HCT116 (cell line): Measurements from ENCODE around the gene SIN3A. TPM values are rescaled to one million over a fixed set of nuclear protein-coding genes. Genes with fewer than 3 reads are reported as not detected.
A peak's percentile ranks its signal among the peaks of the same experiment; 100 is the strongest.

Source experiments
- ATAC-seq: fragments of 200-7000 bp; cut with Tn5 transposase; 2 replicates; pipeline ENCODE4 v1.9.1; 2020; ENCODE audit warnings: mild to moderate bottlenecking, moderate library complexity
- BruUV-seq: library from RNA; stranded (reverse); fragments of 400-500 nt; replicated peaks from 2 replicates; lab custom pipeline; 2021; lab: Mats Ljungman, UMichigan
- CTCF ChIA-PET: fragments of 300-600 bp; sonication (Branson Sonifier 250); formaldehyde crosslinking; loops from one replicate; lab custom pipeline; 2021; ENCODE audit warnings: antibody characterized with exemption; lab: Charles Lee
- POLR2A ChIA-PET: fragments of 300-600, 350-600 bp; sonication (Branson Sonifier 250); formaldehyde crosslinking; loops from one replicate; lab custom pipeline; 2021; ENCODE audit warnings: antibody characterized with exemption; lab: Charles Lee
- RAD21 ChIA-PET, 2 experiments: fragments of 300-600 bp; sonication (Branson Sonifier 250); formaldehyde crosslinking; loops; one replicate each; lab custom pipeline; 2023; ENCODE audit warnings: low total read pairs in 2 of 2; ENCODE audit not compliant: uncharacterized antibody in 2 of 2, unreplicated experiment in 2 of 2, low non-redundant PET in 1 of 2; lab: Charles Lee
- DNase-seq: peaks from one replicate; pipeline ENCODE4 v3.0.0-alpha.2; 2010; ENCODE audit warnings: low read depth, low spot score
- H2AFZ ChIP-seq: fragments of 200-600 bp; shearing (Covaris generic), sonication (generic); 2 replicates; pipeline ENCODE4 v1.6.1; 2017; ENCODE audit warnings: low read depth, mixed run types, mixed read lengths, antibody characterized with exemption, low read length; ENCODE audit not compliant: poor library complexity, severe bottlenecking
- H3K27ac ChIP-seq: 2 replicates; pipeline ENCODE4 v1.5.1; 2012; ENCODE audit warnings: low read depth, low read length
- H3K27me3 ChIP-seq: fragments of 200-600 bp; sonication (generic); 2 replicates; pipeline ENCODE4 v1.6.1; 2016; ENCODE audit warnings: mixed run types, low read length, mixed read lengths; ENCODE audit not compliant: insufficient read depth
- H3K36me3 ChIP-seq, 2 experiments: fragments of 200-500 bp in 1 of 2; fragments of 200-600 bp in 1 of 2; sonication (Bioruptor generic) in 1 of 2; sonication (generic) in 1 of 2; 2 replicates each; pipeline versions ENCODE4 v1.5.1 to v1.6.1; 2014 to 2016; ENCODE audit warnings: low read length in 2 of 2, inconsistent platforms in 1 of 2, mixed read lengths in 1 of 2, mixed run types in 1 of 2; ENCODE audit not compliant: insufficient read depth in 2 of 2, control insufficient read depth in 1 of 2
- H3K4me1 ChIP-seq, 2 experiments: fragments of 200-600 bp in 1 of 2; sonication (generic) in 1 of 2; 2 replicates each; pipeline versions ENCODE4 v1.5.1 to v1.6.1; 2012 to 2017; ENCODE audit warnings: low read length in 2 of 2, inconsistent platforms in 1 of 2, mild to moderate bottlenecking in 1 of 2, mixed read lengths in 1 of 2, mixed run types in 1 of 2, moderate library complexity in 1 of 2; ENCODE audit not compliant: insufficient read depth in 2 of 2, control insufficient read depth in 1 of 2
- H3K4me2 ChIP-seq: fragments of 200-600 bp; sonication (generic); 2 replicates; pipeline ENCODE4 v1.6.1; 2017; ENCODE audit warnings: mixed run types, low read length, mixed read lengths
- H3K4me3 ChIP-seq, 2 experiments: fragments of 200-600 bp in 1 of 2; sonication (generic) in 1 of 2; replicated peaks in 1 of 2; 2 replicates each; pipeline ENCODE4 v1.5.1; 2011 to 2016; ENCODE audit warnings: low read length in 2 of 2, control low read depth in 1 of 2, low read depth in 1 of 2, mild to moderate bottlenecking in 1 of 2, mixed read lengths in 1 of 2, mixed run types in 1 of 2
- H3K79me2 ChIP-seq: fragments of 200-600 bp; sonication (generic); 2 replicates; pipeline ENCODE4 v1.6.1; 2017; ENCODE audit warnings: mild to moderate bottlenecking, mixed run types, low read length, moderate library complexity, mixed read lengths; ENCODE audit not compliant: insufficient read depth
- H3K9ac ChIP-seq: fragments of 200-600 bp; sonication (generic); 2 replicates; pipeline ENCODE4 v1.6.1; 2016; ENCODE audit warnings: low read length, mixed read lengths
- H3K9me2 ChIP-seq: fragments of 200-600 bp; sonication (generic), shearing (Covaris generic); 2 replicates; pipeline ENCODE4 v1.6.1; 2017; ENCODE audit warnings: mixed run types, mild to moderate bottlenecking, moderate library complexity; ENCODE audit not compliant: insufficient read depth
- H3K9me3 ChIP-seq, 2 experiments: fragments of 200-500 bp in 1 of 2; fragments of 200-600 bp in 1 of 2; sonication (Bioruptor generic) in 1 of 2; sonication (generic) in 1 of 2; 2 replicates each; pipeline ENCODE4 v1.6.1; 2014 to 2017; ENCODE audit warnings: low read length in 2 of 2, mixed read lengths in 2 of 2, inconsistent platforms in 1 of 2, low read depth in 1 of 2, mild to moderate bottlenecking in 1 of 2, mixed run types in 1 of 2, moderate library complexity in 1 of 2; ENCODE audit not compliant: control insufficient read depth in 1 of 2, insufficient read depth in 1 of 2
- H4K20me1 ChIP-seq: fragments of 200-600 bp; sonication (generic), shearing (Covaris generic); 2 replicates; pipeline ENCODE4 v1.6.1; 2017; ENCODE audit warnings: mixed run types, mild to moderate bottlenecking, moderate library complexity; ENCODE audit not compliant: insufficient read depth
- CEBPB ChIP-seq: IDR thresholded peaks from 2 replicates; pipeline ENCODE4 v1.6.1; 2012; ENCODE audit warnings: low read depth
- ELF1 ChIP-seq: IDR thresholded peaks from 2 replicates; pipeline ENCODE4 v1.6.1; 2012; ENCODE audit warnings: low read depth, borderline replicate concordance
- EZH2 ChIP-seq: fragments of 200-600 bp; sonication (generic); IDR thresholded peaks from 2 replicates; pipeline ENCODE4 v1.6.1; 2017; ENCODE audit warnings: antibody characterized with exemption, mixed run types
- JUND ChIP-seq: IDR thresholded peaks from 2 replicates; pipeline ENCODE4 v1.6.1; 2012
- POLR2AphosphoS5 ChIP-seq: IDR thresholded peaks from 2 replicates; pipeline ENCODE4 v1.6.1; 2011; ENCODE audit warnings: mild to moderate bottlenecking, low read depth, low read length, moderate library complexity
- SIN3A ChIP-seq: IDR thresholded peaks from 2 replicates; pipeline ENCODE4 v1.6.1; 2012; ENCODE audit warnings: low read depth
- TCF7L2 ChIP-seq: IDR thresholded peaks from 2 replicates; pipeline ENCODE4 v1.7.0; 2011; ENCODE audit warnings: borderline replicate concordance, inconsistent platforms; ENCODE audit not compliant: insufficient read depth, insufficient read length; ENCODE audit errors: extremely low read depth
- YY1 ChIP-seq: IDR thresholded peaks from 2 replicates; pipeline ENCODE4 v1.6.1; 2011; ENCODE audit warnings: low read length, low read depth, moderate library complexity, mild to moderate bottlenecking; ENCODE audit not compliant: insufficient replicate concordance; ENCODE audit errors: extremely low read depth
- ZBTB33 ChIP-seq: IDR thresholded peaks from 2 replicates; pipeline ENCODE4 v1.6.1; 2011; ENCODE audit warnings: mild to moderate bottlenecking, low read length, moderate library complexity; ENCODE audit not compliant: insufficient replicate concordance; ENCODE audit errors: extremely low read depth
- intact Hi-C: fragments of 100-400 bp; cut with micrococcal nuclease; formaldehyde crosslinking; loops from 2 replicates; pipeline ENCODE4 v1.10.0; 2022
- total RNA-seq: library from RNA; stranded (reverse); gene quantifications from one replicate; pipeline ENCODE4 v1.2.1, GENCODE V29; 2021; ENCODE audit not compliant: unreplicated experiment
- TF ChIP-seq, protein P1 (sequence below): IDR thresholded peaks from 2 replicates; pipeline ENCODE4 v1.6.1; 2012; ENCODE audit warnings: low read depth

The SIN3A gene
- total RNA-seq, 1 experiment from 2014 or later, result 70.1 TPM

DNA sequence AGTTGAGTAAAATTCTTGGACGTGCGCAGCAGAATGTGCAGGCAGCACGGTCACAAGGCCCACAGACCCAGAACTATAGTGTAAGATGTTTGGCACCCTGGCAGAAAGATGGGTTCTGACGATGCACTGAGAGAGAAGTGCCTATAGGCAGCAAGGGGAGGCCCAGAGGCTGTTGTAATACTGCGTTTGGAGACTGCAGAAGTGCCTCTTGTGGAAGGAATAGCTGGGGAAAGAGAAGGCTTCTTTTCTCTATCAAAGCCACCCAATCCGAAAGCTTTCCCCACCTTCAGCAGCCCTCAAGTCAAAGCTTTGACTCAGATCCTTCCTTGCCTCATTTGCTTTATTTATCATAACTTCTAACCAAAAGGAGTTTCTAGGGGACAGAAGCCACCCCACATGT is 5.2 kb upstream of the SIN3A start:
- no peak overlapping the region for H3K27ac ChIP-seq
- H3K79me2 ChIP-seq, result peaks cover 21% of the 10 kb centered on the region
- H3K9me2 ChIP-seq, result no peaks in the 10 kb centered on the region
- CTCF ChIA-PET, result no interaction called here
- no peaks in the 10 kb centered on the region for H3K27me3 ChIP-seq
- no peaks in the 10 kb centered on the region for H3K36me3 ChIP-seq
- TF ChIP-seq ELF1 (no peak), ZBTB33 (no peak), POLR2AphosphoS5 (no peak), JUND (no peak), YY1 (no peak), CEBPB (no peak), TCF7L2 (no peak), EZH2 (no peak), SIN3A (no peak)
- TF ChIP-seq, protein P1, sequence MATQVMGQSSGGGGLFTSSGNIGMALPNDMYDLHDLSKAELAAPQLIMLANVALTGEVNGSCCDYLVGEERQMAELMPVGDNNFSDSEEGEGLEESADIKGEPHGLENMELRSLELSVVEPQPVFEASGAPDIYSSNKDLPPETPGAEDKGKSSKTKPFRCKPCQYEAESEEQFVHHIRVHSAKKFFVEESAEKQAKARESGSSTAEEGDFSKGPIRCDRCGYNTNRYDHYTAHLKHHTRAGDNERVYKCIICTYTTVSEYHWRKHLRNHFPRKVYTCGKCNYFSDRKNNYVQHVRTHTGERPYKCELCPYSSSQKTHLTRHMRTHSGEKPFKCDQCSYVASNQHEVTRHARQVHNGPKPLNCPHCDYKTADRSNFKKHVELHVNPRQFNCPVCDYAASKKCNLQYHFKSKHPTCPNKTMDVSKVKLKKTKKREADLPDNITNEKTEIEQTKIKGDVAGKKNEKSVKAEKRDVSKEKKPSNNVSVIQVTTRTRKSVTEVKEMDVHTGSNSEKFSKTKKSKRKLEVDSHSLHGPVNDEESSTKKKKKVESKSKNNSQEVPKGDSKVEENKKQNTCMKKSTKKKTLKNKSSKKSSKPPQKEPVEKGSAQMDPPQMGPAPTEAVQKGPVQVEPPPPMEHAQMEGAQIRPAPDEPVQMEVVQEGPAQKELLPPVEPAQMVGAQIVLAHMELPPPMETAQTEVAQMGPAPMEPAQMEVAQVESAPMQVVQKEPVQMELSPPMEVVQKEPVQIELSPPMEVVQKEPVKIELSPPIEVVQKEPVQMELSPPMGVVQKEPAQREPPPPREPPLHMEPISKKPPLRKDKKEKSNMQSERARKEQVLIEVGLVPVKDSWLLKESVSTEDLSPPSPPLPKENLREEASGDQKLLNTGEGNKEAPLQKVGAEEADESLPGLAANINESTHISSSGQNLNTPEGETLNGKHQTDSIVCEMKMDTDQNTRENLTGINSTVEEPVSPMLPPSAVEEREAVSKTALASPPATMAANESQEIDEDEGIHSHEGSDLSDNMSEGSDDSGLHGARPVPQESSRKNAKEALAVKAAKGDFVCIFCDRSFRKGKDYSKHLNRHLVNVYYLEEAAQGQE, result no peak
- POLR2A ChIA-PET, result no interaction called here
- no peak for DNase-seq
- intact Hi-C loops, result no loop called here
- H4K20me1 ChIP-seq, result no peaks in the 10 kb centered on the region; the same call in 1 of the 2 replicates
- BruUV-seq, result no TSS peak
- H2AFZ ChIP-seq, result no peak overlapping the region
- peak overlapping the region; percentile 73 for H3K4me2 ChIP-seq
- no peak for ATAC-seq
- H3K9ac ChIP-seq, result peak overlapping the region; percentile 97; the same call in 1 of the 2 replicates
- RAD21 ChIA-PET, result no interaction called here
- H3K4me1 ChIP-seq, result peaks cover 0 to 29% of the 10 kb centered on the region in 2 experiments; a peak in 2 of 4 replicates
- no peaks in the 10 kb centered on the region for H3K9me3 ChIP-seq
- peak overlapping the region in 1 of 2 experiments; percentile 92; a peak in 2 of 4 replicates for H3K4me3 ChIP-seq
